CD14-positive monocyte (primary cell): ENCODE results near the gene LRRN3. TPM values are rescaled to one million over a fixed set of nuclear protein-coding genes. Genes with fewer than 3 reads are reported as not detected.

Source experiments
- DNase-seq, 3 donors: peaks; one replicate each; pipeline ENCODE4 v3.0.0-alpha.2; 2011 to 2022
- H2AFZ ChIP-seq: 2 replicates; pipeline ENCODE4 v1.6.0; 2012; ENCODE audit warnings: mild to moderate bottlenecking, low read depth, low read length, inconsistent platforms; ENCODE audit not compliant: insufficient read depth, poor library complexity, severe bottlenecking
- H3K27ac ChIP-seq, 2 donors: 1 replicate in 1 of 2; 2 replicates in 1 of 2; pipeline ENCODE4 v1.5.1; 2012 to 2013; ENCODE audit warnings: low read length in 2 of 2, control low read depth in 1 of 2, inconsistent platforms in 1 of 2, low read depth in 1 of 2, mild to moderate bottlenecking in 1 of 2
- H3K27me3 ChIP-seq, 2 donors: one replicate each; pipeline versions ENCODE4 v1.6.0 to v1.6.1; 2011 to 2013; ENCODE audit warnings: low read length in 2 of 2; ENCODE audit not compliant: control insufficient read depth in 2 of 2, insufficient read depth in 2 of 2
- H3K36me3 ChIP-seq, 2 donors: replicated peaks in 1 of 2; 1 replicate in 1 of 2; 2 replicates in 1 of 2; pipeline versions ENCODE4 v1.5.1 to v1.6.1; 2012 to 2013; ENCODE audit warnings: low read length in 2 of 2, control low read depth in 1 of 2, inconsistent platforms in 1 of 2, mild to moderate bottlenecking in 1 of 2; ENCODE audit not compliant: insufficient read depth in 2 of 2, control insufficient read depth in 1 of 2
- H3K4me1 ChIP-seq, 2 donors: 1 replicate in 1 of 2; 2 replicates in 1 of 2; pipeline versions ENCODE4 v1.5.1 to v1.6.1; 2012 to 2013; ENCODE audit warnings: low read length in 2 of 2, control low read depth in 1 of 2, inconsistent platforms in 1 of 2, mild to moderate bottlenecking in 1 of 2, moderate library complexity in 1 of 2; ENCODE audit not compliant: insufficient read depth in 2 of 2, control insufficient read depth in 1 of 2
- H3K4me2 ChIP-seq: replicated peaks from 2 replicates; pipeline ENCODE3; 2012; ENCODE audit warnings: low read length, moderate library complexity, mild to moderate bottlenecking; ENCODE audit not compliant: poor library complexity, severe bottlenecking; ENCODE audit errors: extremely low read depth
- H3K4me3 ChIP-seq, 3 experiments: fragments of 200-600 bp in 1 of 3; sonication (generic) in 1 of 3; replicated peaks in 1 of 3; 1 replicate in 2 of 3; 2 replicates in 1 of 3; pipeline ENCODE4 v1.5.1; 2011 to 2013; ENCODE audit warnings: low read length in 3 of 3, mild to moderate bottlenecking in 3 of 3, control low read depth in 2 of 3, low read depth in 2 of 3, inconsistent platforms in 1 of 3, moderate library complexity in 1 of 3
- H3K79me2 ChIP-seq: 2 replicates; pipeline ENCODE4 v1.6.0; 2012; ENCODE audit warnings: mild to moderate bottlenecking, control low read depth, inconsistent platforms, low read length, moderate library complexity; ENCODE audit not compliant: insufficient read depth
- H3K9ac ChIP-seq: 2 replicates; pipeline ENCODE4 v1.6.0; 2017; ENCODE audit warnings: low read length, mild to moderate bottlenecking; ENCODE audit not compliant: insufficient read depth, poor library complexity, severe bottlenecking
- H3K9me3 ChIP-seq, 2 donors: replicated peaks in 1 of 2; 1 replicate in 1 of 2; 2 replicates in 1 of 2; pipeline versions ENCODE4 v1.5.1 to v1.6.1; 2012 to 2013; ENCODE audit warnings: low read length in 2 of 2, control low read depth in 1 of 2; ENCODE audit not compliant: control insufficient read depth in 1 of 2, insufficient read depth in 1 of 2
- H4K20me1 ChIP-seq: 2 replicates; pipeline ENCODE4 v1.6.0; 2012; ENCODE audit warnings: mild to moderate bottlenecking, low read length, control low read depth, moderate library complexity; ENCODE audit not compliant: insufficient read depth
- H3K27ac Mint-ChIP-seq, 7 donors: one replicate each; pipeline ENCODE4 v1.8.0; 2020; ENCODE audit warnings: mild to moderate bottlenecking in 7 of 7, mixed read lengths in 7 of 7, moderate library complexity in 6 of 7, inconsistent platforms in 2 of 7
- H3K27me3 Mint-ChIP-seq, 3 donors: one replicate each; pipeline ENCODE4 v1.8.0; 2021 to 2022; ENCODE audit warnings: low read depth in 3 of 3, mild to moderate bottlenecking in 3 of 3, mixed read lengths in 3 of 3, moderate library complexity in 3 of 3, inconsistent platforms in 1 of 3
- H3K36me3 Mint-ChIP-seq, 2 donors: one replicate each; pipeline ENCODE4 v1.8.0; 2020; ENCODE audit warnings: mixed read lengths in 2 of 2, inconsistent platforms in 1 of 2, mild to moderate bottlenecking in 1 of 2
- H3K4me1 Mint-ChIP-seq: one replicate; pipeline ENCODE4 v1.8.0; 2020; ENCODE audit warnings: mild to moderate bottlenecking, mixed read lengths
- H3K4me3 Mint-ChIP-seq, 2 donors: one replicate each; pipeline ENCODE4 v1.8.0; 2020; ENCODE audit warnings: mild to moderate bottlenecking in 2 of 2, mixed read lengths in 2 of 2, moderate library complexity in 1 of 2
- H3K9me3 Mint-ChIP-seq, 7 donors: one replicate each; pipeline ENCODE4 v1.8.0; 2020 to 2022; ENCODE audit warnings: mixed read lengths in 7 of 7, mild to moderate bottlenecking in 6 of 7, moderate library complexity in 6 of 7, inconsistent platforms in 2 of 7
- CTCF ChIP-seq: fragments of 200-600 bp; IDR thresholded peaks from one replicate; pipeline ENCODE4 v1.8.0; 2022; ENCODE audit warnings: antibody characterized with exemption, mild to moderate bottlenecking
- WGBS: methylation state at CpG from one replicate; pipeline ENCODE4 v1.1.5; 2013; ENCODE audit warnings: missing lambda C conversion rate; ENCODE audit not compliant: insufficient coverage; 5-methylcytosine and 5-hydroxymethylcytosine counted together
- intact Hi-C, 2 donors: fragments of 100-400 bp; cut with micrococcal nuclease; formaldehyde crosslinking; loops; one replicate each; pipeline versions ENCODE4 v1.15.0 to v1.15.1; 2023
- polyA plus RNA-seq, 3 donors: library from polyadenylated mRNA; depleted of rRNA in 1 of 3; unstranded in 2 of 3; stranded (reverse) in 1 of 3; fragments of 300-500 nt in 2 of 3; fragments of >200 nt in 1 of 3; fragmentation: Illumina TruSeq in 2 of 3; gene quantifications; 1 replicate in 2 of 3; 2 replicates in 1 of 3; pipeline ENCODE4 v1.2.3, GENCODE V29; 2012 to 2021

LRRN3 gene
- polyA plus RNA-seq, 3 donors: 0.12 to 0.22 TPM; not detected in 1

- Histone ChIP-seq H4K20me1 (no peaks in the 10 kb centered on the region), H3K9ac (no peak overlapping the region), H3K27ac (no peak overlapping the region), H3K4me3 (no peak overlapping the region), H3K9me3 (peaks cover 12 to 18% of the 10 kb centered on the region in 2 donors), H3K27me3 (no peaks in the 10 kb centered on the region), H3K4me1 (no peaks in the 10 kb centered on the region), H3K79me2 (no peaks in the 10 kb centered on the region), H2AFZ (no peak overlapping the region), H3K36me3 (no peaks in the 10 kb centered on the region), H3K4me2 (no peak overlapping the region)
- Mint-ChIP-seq H3K4me3 (no peak overlapping the region), H3K9me3 (peaks cover 11 to 29% (median 19%) of the 10 kb centered on the region in 7 donors), H3K27me3 (no peaks in the 10 kb centered on the region), H3K27ac (no peak overlapping the region), H3K4me1 (no peaks in the 10 kb centered on the region), H3K36me3 (no peaks in the 10 kb centered on the region)
- no peak for DNase-seq
- WGBS: 100% methylated on average over 2 of the region's 4 CpGs
- intact Hi-C loops: no loop called here
- TF ChIP-seq CTCF: no peak
Measured at GRCh38 chr7:111067251-111067650, 23.7 kb upstream of the LRRN3 start.

DNA sequence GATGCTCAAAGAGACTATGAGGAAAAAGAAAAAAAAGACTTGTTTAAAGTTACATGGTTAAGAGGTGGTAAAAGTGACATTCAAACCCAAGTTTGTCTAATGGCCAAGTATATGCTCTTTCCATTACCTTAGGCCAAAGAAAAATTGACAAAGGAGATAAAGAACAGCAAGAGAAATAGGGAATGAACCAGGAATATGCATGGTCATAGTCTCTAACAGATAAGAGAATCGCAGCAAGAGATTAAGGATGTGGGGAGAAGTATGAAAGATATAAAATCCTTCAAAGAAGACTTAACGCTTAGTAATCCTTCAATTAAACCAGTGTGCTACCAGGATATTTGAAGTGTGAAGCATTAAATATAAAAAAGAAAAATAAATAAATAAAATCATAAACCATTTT lies 23.2 kb upstream of the LRRN3 start:
- Histone ChIP-seq H2AFZ (no peak overlapping the region), H3K27ac (no peak overlapping the region), H3K4me3 (no peak overlapping the region), H3K4me2 (no peak overlapping the region), H4K20me1 (no peaks in the 10 kb centered on the region), H3K4me1 (no peaks in the 10 kb centered on the region), H3K27me3 (no peaks in the 10 kb centered on the region), H3K9me3 (peaks cover 10 to 17% of the 10 kb centered on the region in 2 donors), H3K36me3 (no peaks in the 10 kb centered on the region), H3K9ac (no peak overlapping the region), H3K79me2 (no peaks in the 10 kb centered on the region)
- peaks cover 9 to 28% (median 16%) of the 10 kb centered on the region in 7 donors for H3K9me3 Mint-ChIP-seq
- no peak overlapping the region for H3K27ac Mint-ChIP-seq
- H3K36me3 Mint-ChIP-seq: no peaks in the 10 kb centered on the region
- H3K4me1 Mint-ChIP-seq: no peaks in the 10 kb centered on the region
- no CpG with 5 or more reads among the region's 2 CpGs for WGBS
- H3K4me3 Mint-ChIP-seq: no peak overlapping the region
- H3K27me3 Mint-ChIP-seq: peaks cover 0 to 2% (median 0%) of the 10 kb centered on the region in 3 donors
- intact Hi-C loops: no loop called here
- DNase-seq: no peak
- no peak for TF ChIP-seq CTCF
